HG03039 (cell line): ENCODE measurements around the gene NACC2.
"Not testable (repeated sequence)": the region's sequence is repeated elsewhere in the genome, so short reads cannot be mapped to it uniquely, and the experiment has no call there.

Source experiments
- ATAC-seq: cut with Tn5 transposase; IDR thresholded peaks from one replicate; pipeline ENCODE4 v1.9.1; 2021; ENCODE audit warnings: mild to moderate bottlenecking, moderate library complexity; ENCODE audit not compliant: unreplicated experiment

The NACC2 gene

GRCh38 chr9:135968601-135969000 lies 126.5 kb downstream of the NACC2 start:
- ATAC-seq = no peak

- ATAC-seq = no peak
Observed at GRCh38 chr9:135968083-135968476, 127.0 kb downstream of the NACC2 start.

DNA sequence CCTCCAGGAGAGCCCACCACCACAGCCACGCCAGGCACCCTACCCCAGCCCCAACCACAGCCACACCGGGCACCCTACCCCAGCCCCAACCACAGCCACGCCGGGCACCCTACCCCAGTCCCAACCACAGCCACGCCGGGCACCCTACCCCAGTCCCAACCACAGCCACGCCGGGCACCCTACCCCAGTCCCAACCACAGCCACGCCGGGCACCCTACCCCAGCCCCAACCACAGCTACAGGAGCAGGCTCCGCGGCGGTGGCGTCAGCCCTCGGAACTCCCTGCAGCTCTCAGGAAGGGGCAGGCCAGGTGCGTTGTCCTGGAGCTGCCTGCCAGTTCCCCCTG lies 128.2 kb downstream of the NACC2 start:
- ATAC-seq = not testable (repeated sequence)

GRCh38 chr9:135965124-135965756 lies 129.8 kb downstream of the NACC2 start:
- no peak for ATAC-seq

DNA sequence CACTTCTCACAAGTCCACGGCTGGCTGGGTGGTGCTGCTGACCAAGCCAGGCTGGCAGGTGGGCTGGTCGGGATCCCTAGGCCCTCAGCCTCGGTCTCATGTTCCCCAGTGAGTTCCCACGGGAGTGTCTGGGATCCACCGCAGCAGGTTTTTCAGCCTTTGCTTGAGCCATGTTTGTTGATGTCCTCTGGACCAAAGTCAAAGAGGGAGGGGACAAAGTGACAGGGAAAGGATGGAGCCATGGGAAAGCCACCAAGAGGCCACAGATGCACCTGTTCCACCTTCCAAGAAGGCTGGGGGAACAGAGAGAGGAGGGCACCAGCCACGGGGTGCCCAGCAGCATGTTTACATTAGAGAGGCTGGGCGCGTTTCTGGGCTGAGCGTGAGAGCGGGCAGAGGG lies 131.2 kb downstream of the NACC2 start:
- ATAC-seq = no peak

GRCh38 chr9:135963338-135963737 lies 131.8 kb downstream of the NACC2 start:
- no peak for ATAC-seq

- no peak for ATAC-seq
Observed at GRCh38 chr9:135962696-135963307, 132.3 kb downstream of the NACC2 start.

- ATAC-seq = no peak
Observed at GRCh38 chr9:135961811-135962695, 133.0 kb downstream of the NACC2 start.

DNA sequence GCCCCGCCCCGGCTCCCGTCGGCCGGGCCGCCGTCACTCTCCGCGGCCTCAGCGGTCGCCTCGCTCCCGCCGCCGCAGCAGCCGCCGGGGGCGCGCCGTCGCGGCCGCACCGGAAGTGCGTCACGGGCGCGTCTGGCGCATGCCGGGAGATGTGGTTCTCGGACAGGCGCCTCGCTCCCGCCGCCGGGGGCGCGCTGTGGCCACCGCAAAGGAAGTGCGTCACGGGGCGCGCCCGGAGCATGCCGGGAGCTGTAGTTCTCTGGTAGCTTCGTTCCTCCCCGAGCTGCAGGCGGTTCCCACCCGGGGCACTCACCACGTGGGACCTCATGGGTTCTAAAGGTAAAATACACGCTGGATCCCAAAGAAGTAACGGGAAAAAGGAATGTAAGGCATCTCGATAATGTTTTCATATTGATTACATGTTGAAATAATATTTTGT lies 133.8 kb downstream of the NACC2 start, which contains the start of gene UBAC1:
UBAC1 (minus strand) TSS at position 97 of the 439 bp plus-strand sequence. CDS start 211 bp downstream, outside the sequence.
- peak; percentile 78 for ATAC-seq

GRCh38 chr9:135960411-135961276 lies 134.4 kb downstream of the NACC2 start:
- ATAC-seq = peak; percentile 8

DNA sequence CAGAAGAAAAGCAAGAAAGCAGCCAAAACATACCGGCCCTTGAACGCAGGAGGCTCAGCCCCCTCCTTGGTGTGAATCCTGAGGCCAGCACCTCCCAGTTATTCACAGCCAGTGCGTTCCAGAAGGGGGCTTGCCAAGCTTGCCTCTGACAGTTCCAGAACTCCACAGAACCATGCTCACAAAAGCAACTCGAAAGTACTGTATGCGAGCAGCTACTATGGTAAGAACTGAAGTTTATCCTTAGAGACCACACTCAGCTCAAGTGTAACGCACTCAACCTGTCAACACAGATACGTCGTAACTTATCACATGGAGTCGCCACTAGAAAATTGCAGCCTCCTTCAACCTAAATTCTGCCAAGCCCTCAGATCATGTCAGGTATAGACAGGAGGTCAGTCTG lies 135.3 kb downstream of the NACC2 start:
- no peak for ATAC-seq

- no peak for ATAC-seq
Observed at GRCh38 chr9:135958485-135958884, 136.6 kb downstream of the NACC2 start.

GRCh38 chr9:135957431-135957830 lies 137.7 kb downstream of the NACC2 start:
- no peak for ATAC-seq

GRCh38 chr9:135956802-135957174 lies 138.3 kb downstream of the NACC2 start:
- ATAC-seq = no peak
